ENCODE measurements around the gene NUB1. TPM values are rescaled to one million over a fixed set of nuclear protein-coding genes. Genes with fewer than 3 reads are reported as not detected.

NUB1 gene
- total RNA-seq, 1 experiment from 2014 or later, result 48.5 TPM

DNA sequence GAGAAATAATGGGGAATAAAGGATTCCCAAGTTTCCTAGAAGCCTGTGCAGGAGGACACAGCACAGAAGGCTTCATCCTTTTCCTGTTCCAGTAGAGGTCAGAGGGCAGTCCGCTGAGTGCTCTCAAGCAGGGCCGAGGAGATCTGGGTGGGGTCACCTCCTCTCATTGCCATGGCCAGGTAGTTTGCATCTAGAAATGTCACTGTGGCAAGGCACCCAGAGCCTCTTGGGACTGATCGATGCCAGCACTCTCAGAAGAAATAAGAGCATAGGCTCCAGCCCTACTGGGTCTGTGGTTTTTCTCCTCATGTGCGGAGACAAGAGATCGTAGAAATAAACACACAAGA lies 7.9 kb downstream of the NUB1 start:
- no peak overlapping the region for H3K27ac ChIP-seq (ENCODE audit: insufficient read length, low read depth, low read length)
- no peak overlapping the region for H2BK12ac ChIP-seq (ENCODE audit: insufficient read length, low read depth, low read length)
- no peak for DNase-seq
- H3K9me3 ChIP-seq (ENCODE audit: control insufficient read depth, low read depth, low read length), result no peaks in the 10 kb centered on the region
- Mint-ChIP-seq H3K4me1 (peaks cover 0 to 4% of the 10 kb centered on the region in 2 experiments; a peak in 1 of 4 replicates), H3K27me3 (ENCODE audit: low read depth) (no peaks in the 10 kb centered on the region), H3K9me3 (no peaks in the 10 kb centered on the region), H3K27ac (no peak overlapping the region), H3K4me3 (no peak overlapping the region), H3K36me3 (ENCODE audit: insufficient read depth in 1 of 3, low read depth in 3 of 3) (peaks cover 6 to 73% (median 60%) of the 10 kb centered on the region in 3 experiments; a peak in 6 of 7 replicates)
- H3K4me1 ChIP-seq (ENCODE audit: insufficient read depth, low read length), result no peaks in the 10 kb centered on the region
- H3K4me2 ChIP-seq (ENCODE audit: insufficient read depth, insufficient read length, low read length), result no peak overlapping the region
- no peak overlapping the region for H2AFZ ChIP-seq (ENCODE audit: low read length)
- no peak overlapping the region for H4K5ac ChIP-seq (ENCODE audit: insufficient read length, low read depth, low read length)
- no peak overlapping the region for H3K23ac ChIP-seq (ENCODE audit: insufficient read length, low read depth, low read length)
- no peaks in the 10 kb centered on the region for H3K23me2 ChIP-seq (ENCODE audit: insufficient read length, low read depth, low read length, poor library complexity, severe bottlenecking)
- H3K14ac ChIP-seq (ENCODE audit: insufficient read depth, low read length), result no peak overlapping the region
- no peaks in the 10 kb centered on the region for H3K79me1 ChIP-seq (ENCODE audit: insufficient read depth, low read depth, low read length, poor library complexity, severe bottlenecking)
- no peak overlapping the region for H2BK15ac ChIP-seq (ENCODE audit: low read depth, low read length)
- TF ChIP-seq, protein P1, sequence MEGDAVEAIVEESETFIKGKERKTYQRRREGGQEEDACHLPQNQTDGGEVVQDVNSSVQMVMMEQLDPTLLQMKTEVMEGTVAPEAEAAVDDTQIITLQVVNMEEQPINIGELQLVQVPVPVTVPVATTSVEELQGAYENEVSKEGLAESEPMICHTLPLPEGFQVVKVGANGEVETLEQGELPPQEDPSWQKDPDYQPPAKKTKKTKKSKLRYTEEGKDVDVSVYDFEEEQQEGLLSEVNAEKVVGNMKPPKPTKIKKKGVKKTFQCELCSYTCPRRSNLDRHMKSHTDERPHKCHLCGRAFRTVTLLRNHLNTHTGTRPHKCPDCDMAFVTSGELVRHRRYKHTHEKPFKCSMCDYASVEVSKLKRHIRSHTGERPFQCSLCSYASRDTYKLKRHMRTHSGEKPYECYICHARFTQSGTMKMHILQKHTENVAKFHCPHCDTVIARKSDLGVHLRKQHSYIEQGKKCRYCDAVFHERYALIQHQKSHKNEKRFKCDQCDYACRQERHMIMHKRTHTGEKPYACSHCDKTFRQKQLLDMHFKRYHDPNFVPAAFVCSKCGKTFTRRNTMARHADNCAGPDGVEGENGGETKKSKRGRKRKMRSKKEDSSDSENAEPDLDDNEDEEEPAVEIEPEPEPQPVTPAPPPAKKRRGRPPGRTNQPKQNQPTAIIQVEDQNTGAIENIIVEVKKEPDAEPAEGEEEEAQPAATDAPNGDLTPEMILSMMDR (conservative IDR thresholded peaks at IDR 0.05), result no peak
- H4K91ac ChIP-seq (ENCODE audit: insufficient read length, low read depth, low read length), result no peak overlapping the region
- no peaks in the 10 kb centered on the region for H3K27me3 ChIP-seq (ENCODE audit: insufficient read depth, low read length)
- H3K9ac ChIP-seq (ENCODE audit: extremely low read depth, insufficient read length, low read length), result no peak overlapping the region
- H3K18ac ChIP-seq (ENCODE audit: insufficient read length, low read depth, low read length), result no peak overlapping the region
- no peaks in the 10 kb centered on the region for H4K20me1 ChIP-seq (ENCODE audit: control insufficient read depth, insufficient read depth, insufficient read length)
- no peak overlapping the region for H2AK5ac ChIP-seq (ENCODE audit: insufficient read length, low read length)
- no peak overlapping the region for H4K8ac ChIP-seq (replicated peaks; ENCODE audit: insufficient read length, low read depth, low read length)
- no peaks in the 10 kb centered on the region for H3K79me2 ChIP-seq (ENCODE audit: insufficient read depth, low read length)
- no peak overlapping the region for H2BK120ac ChIP-seq (ENCODE audit: low read depth, low read length, poor library complexity, severe bottlenecking)
- no CpG with 5 or more reads among the region's 5 CpGs for WGBS (ENCODE audit: extremely low coverage, insufficient read length, low lambda C conversion rate)
- no peak overlapping the region for H3T11ph ChIP-seq (ENCODE audit: low read length)
- H2BK20ac ChIP-seq (ENCODE audit: low read depth, low read length, poor library complexity, severe bottlenecking), result no peak overlapping the region
- no peak overlapping the region for H3K56ac ChIP-seq (ENCODE audit: insufficient read length, low read depth, low read length)
- no peak overlapping the region for H3K4ac ChIP-seq (ENCODE audit: low read depth, low read length)
- no peak overlapping the region for H2BK5ac ChIP-seq (ENCODE audit: insufficient read length, low read length)
